ENCODE results near the gene GTPBP3.
"Not testable (repeated sequence)": the region's sequence is repeated elsewhere in the genome, so short reads cannot be mapped to it uniquely, and the experiment has no call there.

Gene GTPBP3

GRCh38 chr19:17336872-17337674 is at the start of gene GTPBP3:
GTPBP3 (plus strand) TSS chr19:17337553; CDS start chr19:17337612, 59 bp downstream.
- DNase-seq = peak; percentile 98

GRCh38 chr19:17289489-17289888 is 47.9 kb upstream of the GTPBP3 start:
- DNase-seq = no peak

GRCh38 chr19:17292301-17293074 is 44.9 kb upstream of the GTPBP3 start:
- DNase-seq = peak; percentile 77

GRCh38 chr19:17293605-17294004 is 43.7 kb upstream of the GTPBP3 start:
- DNase-seq = no peak

GRCh38 chr19:17294051-17294891 is 43.1 kb upstream of the GTPBP3 start:
- no peak for DNase-seq

GRCh38 chr19:17295551-17295950 is 41.8 kb upstream of the GTPBP3 start:
- DNase-seq = not testable (repeated sequence)

GRCh38 chr19:17296273-17296672 is 41.1 kb upstream of the GTPBP3 start:
- no peak for DNase-seq

GRCh38 chr19:17296976-17297375 is 40.4 kb upstream of the GTPBP3 start:
- DNase-seq = no peak

GRCh38 chr19:17300992-17301619 is 36.2 kb upstream of the GTPBP3 start:
- no peak for DNase-seq

- no peak for DNase-seq
Measured at GRCh38 chr19:17302391-17303166, 34.8 kb upstream of the GTPBP3 start.

- peak; percentile 92 for DNase-seq
Measured at GRCh38 chr19:17303167-17303939, 34.0 kb upstream of the GTPBP3 start, which contains the start of gene ABHD8. ABHD8 (minus strand) TSS chr19:17303425; CDS start chr19:17301616, 1,809 bp downstream.

GRCh38 chr19:17303940-17304267 is 33.4 kb upstream of the GTPBP3 start:
- no peak for DNase-seq

GRCh38 chr19:17304386-17305215 is 32.8 kb upstream of the GTPBP3 start:
- no peak for DNase-seq

GRCh38 chr19:17305216-17305516 is 32.2 kb upstream of the GTPBP3 start:
- no peak for DNase-seq

- peak; percentile 94 for DNase-seq
Measured at GRCh38 chr19:17305517-17306284, 31.7 kb upstream of the GTPBP3 start, which contains the start of gene MRPL34. MRPL34 (plus strand) TSS chr19:17305872; CDS start chr19:17305893, 21 bp downstream.

- no peak for DNase-seq
Measured at GRCh38 chr19:17306285-17306714, 31.1 kb upstream of the GTPBP3 start.

- no peak for DNase-seq
Measured at GRCh38 chr19:17307876-17308377, 29.4 kb upstream of the GTPBP3 start.

GRCh38 chr19:17309198-17309964 is 28.0 kb upstream of the GTPBP3 start, which contains the start of gene DDA1:
DDA1 (plus strand) TSS chr19:17309563; CDS start chr19:17309655, 92 bp downstream.
- DNase-seq = peak; percentile 99

All from activated gamma-delta T cell treated with Interleukin-2 at 50 U/mL for 16 hours (primary cell).